Stimulated activated CD4-positive, alpha-beta T cell treated with anti-CD3 and anti-CD28 coated beads, Interleukin-15, amount 100 ng/mL, for 1 hour (primary cell): ENCODE measurements around the gene CHST12.
A peak's percentile ranks its signal among the peaks of the same experiment; 100 is the strongest.

Source experiments
- DNase-seq, 2 donors: peaks; one replicate each; pipeline ENCODE4 v3.0.0-alpha.2; 2020; ENCODE audit warnings: low read depth in 1 of 2, low spot score in 1 of 2

CHST12 gene

GRCh38 chr7:2403014-2403717 is at the start of gene CHST12:
CHST12 (plus strand) TSS chr7:2403611; CDS start chr7:2432640, 29,029 bp downstream.
- DNase-seq: peak; percentile 83 to 91

GRCh38 chr7:2353936-2354185 is 49.5 kb upstream of the CHST12 start:
- peak; percentile 85 to 88 for DNase-seq

- DNase-seq: peak; percentile 80
These were observed 49.0 kb upstream of the CHST12 start, which contains the start of gene EIF3B for GRCh38 chr7:2354186-2354938. EIF3B (plus strand) TSS chr7:2354827; CDS start chr7:2354922, 95 bp downstream.

- no peak for DNase-seq
These were observed 48.3 kb upstream of the CHST12 start for GRCh38 chr7:2354939-2355704.

GRCh38 chr7:2355705-2356008 is 47.8 kb upstream of the CHST12 start:
- no peak for DNase-seq

GRCh38 chr7:2357165-2357564 is 46.2 kb upstream of the CHST12 start:
- DNase-seq: no peak

GRCh38 chr7:2357571-2357970 is 45.8 kb upstream of the CHST12 start:
- DNase-seq: no peak

- no peak for DNase-seq
These were observed 44.4 kb upstream of the CHST12 start for GRCh38 chr7:2358968-2359527.

GRCh38 chr7:2359610-2360009 is 43.8 kb upstream of the CHST12 start:
- no peak for DNase-seq

- no peak for DNase-seq
These were observed 42.6 kb upstream of the CHST12 start for GRCh38 chr7:2360796-2361195.

GRCh38 chr7:2362385-2363088 is 40.9 kb upstream of the CHST12 start:
- no peak for DNase-seq

- DNase-seq: no peak
These were observed 34.3 kb upstream of the CHST12 start for GRCh38 chr7:2369139-2369538.

GRCh38 chr7:2371329-2371728 is 32.1 kb upstream of the CHST12 start:
- DNase-seq: no peak

- DNase-seq: no peak
These were observed 30.7 kb upstream of the CHST12 start for GRCh38 chr7:2372724-2373123.

GRCh38 chr7:2373124-2373556 is 30.3 kb upstream of the CHST12 start:
- DNase-seq: no peak

- no peak for DNase-seq
These were observed 29.8 kb upstream of the CHST12 start for GRCh38 chr7:2373646-2374045.

GRCh38 chr7:2374401-2374800 is 29.0 kb upstream of the CHST12 start:
- DNase-seq: no peak

GRCh38 chr7:2374830-2375728 is 28.3 kb upstream of the CHST12 start:
- no peak for DNase-seq

- no peak for DNase-seq
These were observed 26.9 kb upstream of the CHST12 start for GRCh38 chr7:2376351-2377154.
